ENCODE data around the gene STOML1. TPM values are rescaled to one million over a fixed set of nuclear protein-coding genes. Genes with fewer than 3 reads are reported as not detected.

STOML1 gene
- total RNA-seq, 4 donors from 2014 or later: 15.2 to 28.8 (median 16.9) TPM

DNA sequence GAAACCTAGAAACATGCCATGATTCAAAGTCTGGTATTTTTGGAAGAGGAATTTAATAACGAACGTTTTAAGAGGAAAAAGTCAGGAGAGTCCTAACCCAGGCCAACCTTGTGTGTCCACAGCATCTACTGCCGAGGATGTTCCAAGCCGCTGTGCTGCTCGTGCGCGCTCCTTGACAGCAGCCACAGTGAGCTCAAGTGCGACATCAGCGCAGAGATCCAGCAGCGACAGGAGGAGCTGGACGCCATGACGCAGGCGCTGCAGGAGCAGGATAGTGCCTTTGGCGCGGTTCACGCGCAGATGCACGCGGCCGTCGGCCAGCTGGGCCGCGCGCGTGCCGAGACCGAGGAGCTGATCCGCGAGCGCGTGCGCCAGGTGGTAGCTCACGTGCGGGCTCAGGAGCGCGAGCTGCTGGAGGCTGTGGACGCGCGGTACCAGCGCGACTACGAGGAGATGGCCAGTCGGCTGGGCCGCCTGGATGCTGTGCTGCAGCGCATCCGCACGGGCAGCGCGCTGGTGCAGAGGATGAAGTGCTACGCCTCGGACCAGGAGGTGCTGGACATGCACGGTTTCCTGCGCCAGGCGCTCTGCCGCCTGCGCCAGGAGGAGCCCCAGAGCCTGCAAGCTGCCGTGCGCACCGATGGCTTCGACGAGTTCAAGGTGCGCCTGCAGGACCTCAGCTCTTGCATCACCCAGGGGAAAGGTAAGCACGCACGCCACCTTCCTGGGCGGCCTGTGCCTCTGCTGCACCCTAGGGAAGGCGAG lies 30.8 kb upstream of the STOML1 start:
- ATAC-seq (no peak), DNase-seq (no peak)
- H3K9me3 ChIP-seq: no peaks in the 10 kb centered on the region
- H3K4me1 ChIP-seq: peaks cover 16 to 17% of the 10 kb centered on the region in 2 donors
- H3K27ac ChIP-seq: no peak overlapping the region
- no peaks in the 10 kb centered on the region for H3K27me3 ChIP-seq
- H3K4me3 ChIP-seq: no peak overlapping the region
- peaks cover 0 to 41% of the 10 kb centered on the region in 2 donors for H3K36me3 ChIP-seq
- intact Hi-C loops (cut with DNase I; ENCODE audit: low total_unique reads): no loop called here
- in situ Hi-C loops (cut with MboI; ENCODE audit: low sequenced_read_pairs in 4 of 4): no loop called here
- TF ChIP-seq, protein P1, sequence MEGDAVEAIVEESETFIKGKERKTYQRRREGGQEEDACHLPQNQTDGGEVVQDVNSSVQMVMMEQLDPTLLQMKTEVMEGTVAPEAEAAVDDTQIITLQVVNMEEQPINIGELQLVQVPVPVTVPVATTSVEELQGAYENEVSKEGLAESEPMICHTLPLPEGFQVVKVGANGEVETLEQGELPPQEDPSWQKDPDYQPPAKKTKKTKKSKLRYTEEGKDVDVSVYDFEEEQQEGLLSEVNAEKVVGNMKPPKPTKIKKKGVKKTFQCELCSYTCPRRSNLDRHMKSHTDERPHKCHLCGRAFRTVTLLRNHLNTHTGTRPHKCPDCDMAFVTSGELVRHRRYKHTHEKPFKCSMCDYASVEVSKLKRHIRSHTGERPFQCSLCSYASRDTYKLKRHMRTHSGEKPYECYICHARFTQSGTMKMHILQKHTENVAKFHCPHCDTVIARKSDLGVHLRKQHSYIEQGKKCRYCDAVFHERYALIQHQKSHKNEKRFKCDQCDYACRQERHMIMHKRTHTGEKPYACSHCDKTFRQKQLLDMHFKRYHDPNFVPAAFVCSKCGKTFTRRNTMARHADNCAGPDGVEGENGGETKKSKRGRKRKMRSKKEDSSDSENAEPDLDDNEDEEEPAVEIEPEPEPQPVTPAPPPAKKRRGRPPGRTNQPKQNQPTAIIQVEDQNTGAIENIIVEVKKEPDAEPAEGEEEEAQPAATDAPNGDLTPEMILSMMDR (IDR thresholded peaks at IDR 0.05 in 4 of 5, conservative IDR thresholded peaks at IDR 0.05 in 1 of 5): no peak
- no peak for TF ChIP-seq POLR2A (IDR thresholded peaks at IDR 0.05)

DNA sequence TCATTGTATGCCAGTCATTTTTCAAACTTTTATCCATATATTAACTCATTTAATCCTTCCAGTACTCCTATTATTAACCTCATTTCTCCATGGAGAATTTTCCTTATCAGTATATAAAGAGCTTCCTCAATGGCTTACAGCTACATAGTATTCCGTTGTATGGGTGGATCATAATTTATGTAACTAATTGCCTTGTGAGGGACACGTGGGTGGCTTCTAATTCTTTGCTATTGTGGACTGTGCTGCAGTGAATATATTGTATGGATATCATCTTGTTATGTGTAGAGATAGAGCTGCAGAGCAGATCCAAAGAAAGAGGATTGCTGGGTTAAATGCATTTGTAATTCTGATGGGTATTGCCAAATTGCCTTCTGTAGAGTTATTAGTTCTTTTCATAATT lies 27.6 kb upstream of the STOML1 start:
- Histone ChIP-seq H3K27me3 (no peaks in the 10 kb centered on the region), H3K36me3 (peaks cover 0 to 24% of the 10 kb centered on the region in 2 donors), H3K9me3 (no peaks in the 10 kb centered on the region), H3K4me3 (no peak overlapping the region), H3K27ac (no peak overlapping the region), H3K4me1 (peaks cover 9 to 11% of the 10 kb centered on the region in 2 donors)
- intact Hi-C loops (cut with DNase I; ENCODE audit: low total_unique reads) (no loop called here), in situ Hi-C loops (cut with MboI; ENCODE audit: low sequenced_read_pairs in 4 of 4) (no loop called here)
- DNase-seq (no peak), ATAC-seq (no peak)
- TF ChIP-seq POLR2A (IDR thresholded peaks at IDR 0.05): no peak
- TF ChIP-seq, protein P1 (IDR thresholded peaks at IDR 0.05 in 4 of 5, conservative IDR thresholded peaks at IDR 0.05 in 1 of 5): no peak

DNA sequence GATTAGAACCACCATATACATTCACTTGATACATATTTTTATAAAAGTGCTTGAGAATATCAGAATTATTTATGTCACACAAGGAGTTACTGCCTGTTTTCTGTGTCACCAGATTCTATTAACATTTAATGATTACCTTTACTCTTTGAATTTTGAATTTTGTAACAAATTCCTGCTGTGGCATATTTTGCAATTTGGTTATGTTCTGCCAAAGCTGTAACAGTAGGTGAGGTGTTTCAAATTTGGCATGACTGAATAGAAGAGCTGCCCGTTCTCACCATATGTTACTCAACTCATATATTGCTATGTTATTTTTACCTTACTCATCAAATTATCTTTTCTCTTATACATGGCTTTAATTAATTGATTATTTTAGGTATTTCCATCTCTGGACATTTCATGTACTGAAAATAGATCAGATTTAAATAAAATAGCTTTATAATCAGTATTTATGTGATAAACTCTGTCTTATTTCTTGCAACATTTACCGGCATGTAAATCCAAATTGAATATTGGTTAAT lies 21.3 kb upstream of the STOML1 start:
- H3K4me3 ChIP-seq: no peak overlapping the region
- H3K9me3 ChIP-seq: no peaks in the 10 kb centered on the region
- H3K36me3 ChIP-seq: no peaks in the 10 kb centered on the region
- H3K27me3 ChIP-seq: no peaks in the 10 kb centered on the region
- DNase-seq (no peak), ATAC-seq (no peak)
- intact Hi-C loops (cut with DNase I; ENCODE audit: low total_unique reads): no loop called here
- TF ChIP-seq, protein P1 (IDR thresholded peaks at IDR 0.05 in 4 of 5, conservative IDR thresholded peaks at IDR 0.05 in 1 of 5): no peak
- TF ChIP-seq POLR2A (IDR thresholded peaks at IDR 0.05): no peak
- H3K27ac ChIP-seq: no peak overlapping the region
- in situ Hi-C loops (cut with MboI; ENCODE audit: low sequenced_read_pairs in 4 of 4): no loop called here
- H3K4me1 ChIP-seq: peaks cover 30 to 35% of the 10 kb centered on the region in 2 donors

DNA sequence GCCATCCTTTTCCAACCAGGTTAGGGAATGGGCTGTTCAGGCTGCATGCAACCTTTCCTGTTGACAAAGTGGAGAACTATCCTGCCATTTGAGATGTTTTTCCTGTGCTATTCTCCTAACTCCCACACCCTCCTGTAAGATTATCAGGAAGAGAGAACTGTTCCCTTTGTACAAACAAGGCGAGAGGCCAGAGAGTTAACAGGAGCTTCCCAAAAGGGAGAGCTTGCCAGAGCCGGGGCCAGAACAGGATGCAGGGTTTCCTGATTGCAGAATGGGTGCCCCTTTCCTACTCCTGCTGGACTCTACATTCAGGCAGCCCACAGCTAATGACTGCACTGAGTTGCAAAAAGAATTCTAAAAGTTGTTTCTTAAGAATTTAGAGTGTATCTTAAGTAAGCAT lies 19.5 kb upstream of the STOML1 start:
- H3K4me1 ChIP-seq: peaks cover 39 to 50% of the 10 kb centered on the region in 2 donors

More for the DNA sequence above, 19.5 kb upstream of the STOML1 start:
- ATAC-seq (peak; percentile 57 to 60), DNase-seq (no peak)
- in situ Hi-C loops (cut with MboI; ENCODE audit: low sequenced_read_pairs in 4 of 4): no loop called here
- H3K27ac ChIP-seq: peak overlapping the region in 3 of 4 donors; percentile 11 to 67 (median 49)
- no peaks in the 10 kb centered on the region for H3K9me3 ChIP-seq
- intact Hi-C loops (cut with DNase I; ENCODE audit: low total_unique reads): no loop called here
- H3K27me3 ChIP-seq: no peaks in the 10 kb centered on the region
- H3K36me3 ChIP-seq: no peaks in the 10 kb centered on the region
- no peak for TF ChIP-seq POLR2A (IDR thresholded peaks at IDR 0.05)
- TF ChIP-seq, protein P1 (IDR thresholded peaks at IDR 0.05 in 4 of 5, conservative IDR thresholded peaks at IDR 0.05 in 1 of 5): no peak
- no peak overlapping the region for H3K4me3 ChIP-seq

Data from gastrocnemius medialis (tissue), 4 donors.